H7 (cell line): Measurements from ENCODE around the gene LCMT1. TPM values are rescaled to one million over a fixed set of nuclear protein-coding genes. Genes with fewer than 3 reads are reported as not detected.
A peak's percentile ranks its signal among the peaks of the same experiment; 100 is the strongest.
"Not testable (repeated sequence)": the region's sequence is repeated elsewhere in the genome, so short reads cannot be mapped to it uniquely, and the experiment has no call there.

Source experiments
- DNase-seq: peaks from one replicate; pipeline ENCODE4 v3.0.0; 2012
- H3K27me3 ChIP-seq: 2 replicates; pipeline ENCODE4 v1.6.0; 2011; ENCODE audit warnings: mild to moderate bottlenecking, low read length; ENCODE audit not compliant: control insufficient read depth, insufficient read depth
- H3K36me3 ChIP-seq: replicated peaks from 2 replicates; pipeline ENCODE4 v1.5.1; 2011; ENCODE audit warnings: low read length; ENCODE audit not compliant: control insufficient read depth, insufficient read depth
- H3K4me3 ChIP-seq: 2 replicates; pipeline ENCODE4 v1.5.1; 2011; ENCODE audit warnings: low read depth, mild to moderate bottlenecking, control low read depth, low read length, moderate library complexity; ENCODE audit not compliant: insufficient read depth
- total RNA-seq: library from RNA; depleted of rRNA; stranded (reverse); fragments of >200 nt; shearing (Covaris generic); gene quantifications from 2 replicates; pipeline ENCODE4 v1.2.3, GENCODE V29; 2014

Gene LCMT1
- total RNA-seq, 1 experiment from 2014 or later = 32.5 TPM

- peaks cover 23% of the 10 kb centered on the region for H3K36me3 ChIP-seq
- peak; percentile 44 for DNase-seq
- no peak overlapping the region for H3K4me3 ChIP-seq
- H3K27me3 ChIP-seq = no peaks in the 10 kb centered on the region
Measured at GRCh38 chr16:25143928-25144327, 32.4 kb downstream of the LCMT1 start.

GRCh38 chr16:25148568-25149215, 37.1 kb downstream of the LCMT1 start:
- Histone ChIP-seq H3K36me3 (peaks cover 17% of the 10 kb centered on the region), H3K4me3 (no peak overlapping the region), H3K27me3 (no peaks in the 10 kb centered on the region)
- peak; percentile 49 for DNase-seq

GRCh38 chr16:25151996-25152395, 40.5 kb downstream of the LCMT1 start:
- no peak for DNase-seq
- Histone ChIP-seq H3K27me3 (no peaks in the 10 kb centered on the region), H3K4me3 (no peak overlapping the region)

GRCh38 chr16:25155553-25156460, 44.3 kb downstream of the LCMT1 start:
- peaks cover 18% of the 10 kb centered on the region for H3K36me3 ChIP-seq
- H3K4me3 ChIP-seq = no peak overlapping the region
- no peak for DNase-seq
- no peaks in the 10 kb centered on the region for H3K27me3 ChIP-seq

More at GRCh38 chr16:25151996-25152395, 40.5 kb downstream of the LCMT1 start:
- peaks cover 15% of the 10 kb centered on the region for H3K36me3 ChIP-seq

- Histone ChIP-seq H3K36me3 (peaks cover 16% of the 10 kb centered on the region), H3K27me3 (no peaks in the 10 kb centered on the region), H3K4me3 (no peak overlapping the region)
- DNase-seq = no peak
Measured at GRCh38 chr16:25157271-25157875, 45.8 kb downstream of the LCMT1 start.

GRCh38 chr16:25158401-25158800, 46.9 kb downstream of the LCMT1 start:
- no peak for DNase-seq
- no peaks in the 10 kb centered on the region for H3K27me3 ChIP-seq
- peaks cover 12% of the 10 kb centered on the region for H3K36me3 ChIP-seq
- no peak overlapping the region for H3K4me3 ChIP-seq

GRCh38 chr16:25161753-25162367, 50.3 kb downstream of the LCMT1 start:
- Histone ChIP-seq H3K4me3 (no peak overlapping the region), H3K27me3 (no peaks in the 10 kb centered on the region), H3K36me3 (peaks cover 25% of the 10 kb centered on the region)
- no peak for DNase-seq

GRCh38 chr16:25163683-25164082, 52.1 kb downstream of the LCMT1 start:
- Histone ChIP-seq H3K4me3 (no peak overlapping the region), H3K36me3 (peaks cover 26% of the 10 kb centered on the region), H3K27me3 (no peaks in the 10 kb centered on the region)
- no peak for DNase-seq

- no peak overlapping the region for H3K4me3 ChIP-seq
- DNase-seq = no peak
- H3K36me3 ChIP-seq = peaks cover 26% of the 10 kb centered on the region
- no peaks in the 10 kb centered on the region for H3K27me3 ChIP-seq
Measured at GRCh38 chr16:25165284-25165683, 53.7 kb downstream of the LCMT1 start.

GRCh38 chr16:25167920-25168319, 56.4 kb downstream of the LCMT1 start:
- DNase-seq, H3K27me3 ChIP-seq, H3K4me3 ChIP-seq: not testable (repeated sequence)
- H3K36me3 ChIP-seq = peaks cover 29% of the 10 kb centered on the region

GRCh38 chr16:25171390-25171789, 59.8 kb downstream of the LCMT1 start:
- DNase-seq = no peak
- Histone ChIP-seq H3K36me3 (peaks cover 16% of the 10 kb centered on the region), H3K27me3 (no peaks in the 10 kb centered on the region), H3K4me3 (no peak overlapping the region)

GRCh38 chr16:25172831-25173230, 61.3 kb downstream of the LCMT1 start:
- DNase-seq = no peak
- no peaks in the 10 kb centered on the region for H3K27me3 ChIP-seq
- H3K36me3 ChIP-seq = peaks cover 8% of the 10 kb centered on the region
- no peak overlapping the region for H3K4me3 ChIP-seq

- no peak overlapping the region for H3K4me3 ChIP-seq
- H3K36me3 ChIP-seq = peaks cover 10% of the 10 kb centered on the region
- no peak for DNase-seq
- H3K27me3 ChIP-seq = no peaks in the 10 kb centered on the region
Measured at GRCh38 chr16:25174285-25174684, 62.7 kb downstream of the LCMT1 start.

GRCh38 chr16:25176136-25176535, 64.6 kb downstream of the LCMT1 start:
- Histone ChIP-seq H3K4me3 (no peak overlapping the region), H3K36me3 (peaks cover 5% of the 10 kb centered on the region)

More at GRCh38 chr16:25176136-25176535, 64.6 kb downstream of the LCMT1 start:
- DNase-seq = no peak
- H3K27me3 ChIP-seq = no peaks in the 10 kb centered on the region
